Rectal smooth muscle tissue (tissue), 1 donor: Measurements from ENCODE around the gene SECTM1.

Experiments
- H3K27ac ChIP-seq: one replicate; pipeline ENCODE4 v1.7.0; 2013; ENCODE audit warnings: low read depth, low read length, inconsistent platforms
- H3K27me3 ChIP-seq: one replicate; pipeline ENCODE4 v1.7.0; 2013; ENCODE audit warnings: low read length; ENCODE audit not compliant: control insufficient read depth, insufficient read depth
- H3K36me3 ChIP-seq: one replicate; pipeline ENCODE4 v1.7.0; 2013; ENCODE audit warnings: low read length; ENCODE audit not compliant: control insufficient read depth, insufficient read depth
- H3K4me1 ChIP-seq: one replicate; pipeline ENCODE4 v1.7.0; 2013; ENCODE audit warnings: low read length; ENCODE audit not compliant: control insufficient read depth, insufficient read depth
- H3K4me3 ChIP-seq: one replicate; pipeline ENCODE4 v1.7.0; 2013; ENCODE audit warnings: low read length
- H3K9ac ChIP-seq: one replicate; pipeline ENCODE4 v1.7.0; 2013; ENCODE audit warnings: low read length

SECTM1 gene

DNA sequence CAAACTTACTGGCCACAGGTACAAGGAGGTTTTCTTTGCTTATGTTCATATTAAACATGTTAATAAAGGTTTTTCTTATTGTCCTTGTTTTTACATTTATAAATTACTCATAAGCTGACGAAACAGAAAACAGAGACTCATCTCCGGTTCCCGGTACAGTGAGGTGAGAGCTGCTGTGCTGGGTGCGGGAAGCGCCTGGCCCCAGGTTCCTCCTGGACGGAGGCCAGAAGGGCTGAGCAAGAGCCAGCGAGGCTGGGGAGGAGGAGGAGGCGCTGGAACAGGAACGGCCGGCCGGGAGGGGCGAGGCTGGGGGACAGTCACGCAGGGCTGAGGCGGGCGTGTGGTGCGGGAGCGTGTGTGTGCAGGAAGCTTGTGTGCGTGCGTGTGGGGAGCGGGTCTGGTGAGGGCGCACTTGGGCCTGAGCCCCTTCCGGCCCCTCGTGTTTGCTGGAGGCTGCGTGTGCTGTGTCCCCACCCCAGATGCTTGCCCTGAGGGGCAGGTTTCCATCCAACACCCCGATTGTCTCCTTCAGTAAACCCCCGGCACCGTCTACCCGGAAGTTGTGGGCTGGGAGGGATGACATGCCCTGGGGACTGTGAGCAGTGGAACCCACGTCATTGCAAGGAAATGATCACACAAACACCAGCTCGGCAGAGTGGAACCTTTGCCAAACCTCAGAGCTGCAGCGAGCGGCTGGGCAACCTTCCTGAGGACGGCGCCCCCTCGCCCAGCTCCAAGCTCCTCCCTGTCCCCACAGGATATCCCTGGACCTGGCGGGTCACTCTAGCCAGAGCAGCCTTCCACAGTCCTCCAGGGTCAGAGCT, 35.6 kb downstream of the SECTM1 start:
- H3K9ac ChIP-seq = peak overlapping the region; percentile 72
- H3K4me1 ChIP-seq = peaks cover 24% of the 10 kb centered on the region
- H3K27ac ChIP-seq = peak overlapping the region; percentile 87
- no peaks in the 10 kb centered on the region for H3K36me3 ChIP-seq
- peak overlapping the region; percentile 80 for H3K4me3 ChIP-seq
- no peaks in the 10 kb centered on the region for H3K27me3 ChIP-seq

DNA sequence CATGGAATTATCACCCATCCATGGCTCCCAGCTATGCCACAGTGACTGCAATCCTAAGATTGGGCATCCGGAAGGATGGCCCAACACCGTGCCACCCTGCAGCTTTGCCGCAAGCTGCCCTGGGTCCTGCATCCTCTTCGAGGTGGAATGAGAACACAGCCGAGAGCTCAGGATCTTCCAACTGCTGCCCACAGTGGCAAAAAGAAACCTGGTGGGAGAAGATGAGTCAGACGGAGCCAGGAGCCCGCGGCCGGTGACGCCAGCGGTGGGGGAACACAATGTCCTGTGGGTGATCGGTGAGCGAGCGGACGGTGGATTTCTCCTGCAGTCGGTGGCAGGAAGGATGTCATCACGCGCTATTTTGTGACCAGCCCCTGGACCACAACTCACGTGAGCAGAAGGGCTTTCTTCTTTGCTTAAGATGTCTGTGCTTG, 36.3 kb downstream of the SECTM1 start:
- Histone ChIP-seq H3K27me3 (no peaks in the 10 kb centered on the region), H3K27ac (peak overlapping the region; percentile 87), H3K4me1 (peaks cover 24% of the 10 kb centered on the region), H3K9ac (peak overlapping the region; percentile 72), H3K36me3 (no peaks in the 10 kb centered on the region), H3K4me3 (peak overlapping the region; percentile 80)

DNA sequence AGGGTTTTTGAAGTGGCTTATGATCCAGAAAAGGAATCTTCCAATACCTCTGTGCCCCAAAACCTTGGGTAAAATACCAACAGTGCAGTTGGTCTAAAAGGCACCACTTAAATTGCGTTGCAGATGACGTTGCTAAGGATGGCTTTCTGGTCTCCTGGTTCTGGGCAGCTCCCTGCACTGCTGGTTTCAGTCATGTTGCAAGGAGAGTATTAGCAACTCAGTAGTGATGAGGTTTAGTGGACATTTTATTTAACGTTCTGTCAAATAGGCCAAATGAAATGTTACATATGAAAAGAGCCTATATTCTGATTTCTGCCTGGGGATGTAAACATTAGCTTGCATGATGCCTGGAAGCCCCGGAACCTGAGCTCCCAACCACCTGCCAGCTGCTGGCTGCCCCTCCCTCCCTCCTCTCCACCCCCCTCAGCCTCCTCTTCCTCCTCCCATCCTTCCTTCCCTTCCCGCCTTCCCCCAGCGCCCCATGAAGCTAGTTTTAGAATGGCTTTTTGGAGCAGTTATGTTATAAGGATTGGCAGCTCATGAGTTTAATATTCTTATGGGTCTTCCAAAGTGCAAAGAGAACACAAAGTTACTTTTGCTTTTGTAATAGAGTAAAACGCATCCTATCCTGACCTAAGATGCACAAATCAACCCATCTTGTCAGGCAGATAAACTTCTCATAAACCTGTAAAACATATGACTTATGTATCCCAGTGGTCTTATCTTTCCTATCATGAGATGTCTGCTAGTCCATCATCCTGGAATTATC, 36.9 kb downstream of the SECTM1 start:
- H3K36me3 ChIP-seq = no peaks in the 10 kb centered on the region
- H3K27ac ChIP-seq = peak overlapping the region; percentile 87
- H3K4me3 ChIP-seq = peak overlapping the region; percentile 80
- H3K27me3 ChIP-seq = no peaks in the 10 kb centered on the region
- peaks cover 24% of the 10 kb centered on the region for H3K4me1 ChIP-seq
- no peak overlapping the region for H3K9ac ChIP-seq

DNA sequence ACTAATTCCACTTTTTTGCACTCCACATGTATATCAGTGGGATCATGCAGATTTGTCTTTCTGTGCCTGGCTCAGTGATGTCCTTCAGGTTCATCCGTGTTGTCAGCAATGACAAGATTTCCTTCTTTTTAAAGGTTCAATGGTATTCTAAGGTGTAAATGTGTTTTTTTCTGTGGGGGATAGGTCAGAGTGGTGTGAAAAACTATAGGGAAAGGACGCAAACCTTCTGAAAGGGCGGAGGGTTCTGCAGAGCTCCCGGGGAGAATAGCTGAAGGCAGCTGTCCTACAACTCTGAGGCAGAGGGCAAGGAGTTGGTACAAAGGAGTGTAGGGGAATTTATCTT, 38.1 kb downstream of the SECTM1 start:
- Histone ChIP-seq H3K36me3 (no peaks in the 10 kb centered on the region), H3K27ac (no peak overlapping the region), H3K4me3 (no peak overlapping the region), H3K27me3 (no peaks in the 10 kb centered on the region), H3K4me1 (peaks cover 24% of the 10 kb centered on the region), H3K9ac (no peak overlapping the region)

DNA sequence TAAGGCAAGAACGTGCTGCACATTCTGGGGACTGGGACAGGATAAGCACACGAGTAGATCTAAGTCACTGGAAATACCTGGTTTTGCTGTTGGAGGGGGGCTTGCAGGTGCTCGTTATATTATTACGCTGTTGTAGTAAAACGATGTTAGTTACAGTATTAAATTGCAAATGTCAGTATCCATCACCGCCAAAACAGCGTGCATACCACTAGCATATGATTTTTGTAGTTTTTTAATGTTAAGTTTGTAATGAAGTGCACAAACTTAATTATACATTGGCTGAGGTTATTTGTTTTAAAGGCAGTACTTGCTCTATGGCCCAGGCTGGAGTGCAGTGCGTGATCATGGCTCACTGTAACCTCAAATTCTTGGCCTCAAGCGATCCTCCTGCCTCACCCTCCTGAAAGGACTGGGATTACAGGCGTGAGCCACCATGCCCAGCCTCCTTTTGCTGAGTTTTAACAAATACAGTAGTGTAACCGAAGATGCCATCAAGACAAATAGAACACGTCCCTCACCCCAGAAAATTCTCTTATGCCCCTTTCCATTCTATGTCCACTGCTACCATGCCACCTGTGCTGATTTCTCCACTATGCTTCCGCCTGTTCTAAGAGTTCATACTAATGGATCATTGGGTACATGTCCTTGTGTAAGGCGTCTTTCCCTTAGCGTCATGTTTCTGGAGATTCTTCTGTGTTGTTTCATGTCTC, 39.3 kb downstream of the SECTM1 start:
- no peaks in the 10 kb centered on the region for H3K36me3 ChIP-seq
- H3K27me3 ChIP-seq = no peaks in the 10 kb centered on the region
- H3K4me1 ChIP-seq = peaks cover 24% of the 10 kb centered on the region
- peak overlapping the region; percentile 34 for H3K4me3 ChIP-seq
- H3K9ac ChIP-seq = no peak overlapping the region
- H3K27ac ChIP-seq = peak overlapping the region; percentile 85

DNA sequence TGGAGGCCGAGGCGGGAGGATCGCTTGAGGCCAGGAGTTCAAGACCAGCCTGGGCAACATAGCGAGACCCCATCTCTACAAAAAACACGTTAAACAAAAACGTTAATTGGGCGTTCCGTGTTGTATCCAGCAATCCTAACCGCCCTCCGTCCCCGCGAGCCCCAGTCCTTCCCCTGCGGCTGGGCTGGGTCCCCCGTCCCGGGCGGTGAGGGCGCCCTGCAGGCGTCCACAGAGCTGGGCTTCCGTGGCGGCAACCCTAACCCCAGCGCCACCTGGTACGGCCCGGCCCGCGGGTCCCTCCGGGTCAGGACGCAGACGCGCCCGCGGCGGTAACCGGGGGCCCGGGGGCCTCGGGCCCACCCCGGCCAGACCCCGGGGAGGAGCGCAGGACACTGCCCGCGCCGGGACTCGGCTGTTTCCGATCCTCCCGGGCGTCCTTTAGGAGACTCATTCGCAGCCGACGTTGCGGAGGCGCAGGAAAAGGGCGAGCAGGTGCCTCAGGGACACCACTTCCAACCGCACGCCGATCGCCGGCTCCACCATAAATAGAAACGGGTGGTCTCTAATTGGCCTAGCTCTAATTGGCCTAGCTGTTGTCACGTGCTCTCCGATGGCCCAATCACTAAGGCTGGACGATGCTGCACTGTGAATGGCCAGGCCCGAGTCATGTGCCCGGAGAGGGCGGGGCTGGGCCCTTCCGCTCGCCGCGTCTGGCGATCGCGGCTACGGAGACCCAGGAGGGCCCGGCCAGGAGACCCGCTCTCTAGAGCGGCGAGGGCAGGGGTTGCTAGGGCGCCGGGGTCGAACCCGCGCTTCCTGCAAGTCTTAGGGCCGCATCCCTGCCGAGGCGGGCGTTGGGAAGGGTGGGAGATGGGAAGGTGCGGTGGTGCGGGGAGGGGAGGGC, 41.1 kb downstream of the SECTM1 start:
- Histone ChIP-seq H3K27ac (peak overlapping the region; percentile 100), H3K4me3 (peak overlapping the region; percentile 83), H3K9ac (peak overlapping the region; percentile 51), H3K27me3 (no peaks in the 10 kb centered on the region), H3K36me3 (no peaks in the 10 kb centered on the region), H3K4me1 (peaks cover 28% of the 10 kb centered on the region)

DNA sequence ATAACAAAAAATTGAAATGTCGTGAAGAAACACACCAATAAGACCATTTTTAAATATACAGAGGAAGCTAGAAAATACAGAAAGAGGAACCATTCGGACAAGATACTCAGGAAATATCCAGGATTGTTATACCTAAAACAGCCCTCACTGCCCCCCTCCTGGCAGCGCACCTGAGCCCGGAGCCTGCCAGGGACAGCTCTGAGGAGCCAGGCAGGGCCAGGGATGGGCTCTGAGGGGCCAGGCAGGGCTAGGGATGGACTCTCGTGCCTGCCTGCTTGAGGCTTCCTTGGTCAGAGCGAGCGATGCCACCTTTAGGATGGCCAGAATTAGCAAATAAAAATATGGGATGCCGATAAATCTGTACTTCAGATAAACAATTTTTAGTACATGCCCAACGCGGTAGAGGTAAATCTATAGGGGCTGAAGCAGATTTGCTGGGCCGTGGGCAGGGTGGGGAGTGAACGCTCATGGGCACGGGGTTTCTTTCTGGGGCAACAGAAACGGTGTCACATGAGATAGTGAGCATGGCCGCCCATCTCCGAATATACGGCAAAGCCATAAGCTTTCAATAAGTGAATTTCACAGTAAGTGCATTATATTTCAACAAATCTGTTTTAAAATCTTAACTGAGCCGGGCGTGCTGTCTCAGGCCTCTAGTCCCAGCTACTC, 41.9 kb downstream of the SECTM1 start:
- Histone ChIP-seq H3K9ac (peak overlapping the region; percentile 51), H3K4me1 (peaks cover 24% of the 10 kb centered on the region), H3K27me3 (no peaks in the 10 kb centered on the region), H3K27ac (peak overlapping the region; percentile 100), H3K4me3 (peak overlapping the region; percentile 83), H3K36me3 (no peaks in the 10 kb centered on the region)

DNA sequence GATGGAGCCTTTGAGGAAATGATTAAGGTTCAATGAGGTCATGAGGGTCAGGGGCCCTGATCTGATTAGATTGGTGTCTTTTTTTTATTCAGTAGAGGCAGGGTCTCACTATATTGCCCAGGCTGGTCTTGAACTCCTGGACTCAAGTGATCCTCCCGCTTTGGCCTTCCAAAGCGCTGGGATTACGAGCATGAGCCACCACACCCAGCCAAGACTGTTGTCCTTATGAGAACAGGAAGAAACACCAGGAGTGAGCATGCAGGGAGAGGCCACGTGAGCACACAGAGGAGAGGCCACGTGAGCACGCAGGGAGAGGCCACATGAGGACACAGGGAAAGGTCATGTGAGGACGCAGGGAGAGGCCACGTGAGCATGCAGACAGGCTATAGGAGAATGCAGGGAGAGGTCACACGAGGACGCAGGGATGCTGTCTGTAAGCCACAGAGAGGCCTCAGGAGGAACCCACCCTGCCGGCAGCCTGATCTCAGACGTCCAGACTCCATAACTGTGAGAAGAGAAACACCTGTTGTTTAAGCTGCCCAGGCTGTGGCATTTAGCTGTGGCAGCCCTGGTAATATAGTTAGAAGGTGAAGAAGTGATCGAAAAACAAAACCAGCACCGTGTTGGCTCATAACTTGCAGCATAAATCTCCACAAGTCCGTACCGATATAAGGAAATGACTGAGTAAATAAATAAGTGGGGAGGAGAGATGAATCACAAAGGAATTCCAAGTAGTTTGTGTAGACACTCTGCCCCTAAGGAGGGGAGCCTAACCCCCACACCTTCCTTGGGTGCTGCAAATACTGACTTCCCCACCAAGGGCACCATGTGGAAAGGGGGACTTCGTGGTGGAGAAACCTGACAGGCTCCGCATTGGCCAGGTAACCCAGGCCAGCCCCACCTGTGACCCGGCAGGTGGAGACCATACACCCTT, 45.4 kb downstream of the SECTM1 start:
- H3K27me3 ChIP-seq = no peaks in the 10 kb centered on the region
- H3K4me1 ChIP-seq = peaks cover 12% of the 10 kb centered on the region
- H3K4me3 ChIP-seq = no peak overlapping the region
- peak overlapping the region; percentile 69 for H3K27ac ChIP-seq
- H3K36me3 ChIP-seq = no peaks in the 10 kb centered on the region
- no peak overlapping the region for H3K9ac ChIP-seq

DNA sequence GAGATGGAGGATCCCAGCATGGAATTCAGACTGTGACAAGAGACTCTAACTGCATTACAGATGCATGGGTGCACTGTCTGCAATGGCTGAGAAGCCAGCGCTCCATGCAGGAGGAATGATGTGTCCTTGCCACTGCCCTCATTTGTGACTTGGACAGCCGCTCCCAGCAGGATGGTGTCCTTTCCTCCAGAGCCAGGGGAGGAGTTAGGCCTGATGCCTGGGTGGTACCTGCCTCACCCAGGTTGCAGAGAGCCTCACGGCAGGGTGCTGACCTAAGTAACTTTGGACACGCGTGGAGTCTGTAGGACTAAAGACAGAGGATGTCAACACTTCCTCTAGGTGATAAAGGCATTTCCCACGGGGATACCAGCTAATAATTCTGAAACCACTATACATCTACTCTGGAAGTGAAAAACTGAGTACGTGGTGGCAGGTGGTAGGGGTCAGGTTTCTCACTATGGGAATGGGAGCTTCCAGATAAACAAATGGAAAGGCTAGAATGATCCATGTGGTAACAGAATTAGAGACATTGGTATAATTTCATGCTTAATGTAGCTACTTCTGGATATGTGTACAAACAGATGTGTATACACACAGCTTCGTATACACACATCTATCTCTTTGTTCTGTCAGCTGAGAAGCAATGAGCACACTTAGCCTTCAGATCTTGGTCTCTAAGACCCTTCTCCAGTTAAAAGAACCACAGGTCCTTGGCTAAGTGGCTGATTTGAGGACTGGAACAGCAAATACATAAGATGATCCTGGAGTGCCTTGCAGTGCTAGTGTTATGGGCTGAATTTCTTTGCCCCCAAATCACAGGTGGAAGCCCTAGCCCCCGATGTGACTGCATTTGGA, 46.3 kb downstream of the SECTM1 start:
- Histone ChIP-seq H3K9ac (no peak overlapping the region), H3K27ac (peak overlapping the region; percentile 69)

DNA sequence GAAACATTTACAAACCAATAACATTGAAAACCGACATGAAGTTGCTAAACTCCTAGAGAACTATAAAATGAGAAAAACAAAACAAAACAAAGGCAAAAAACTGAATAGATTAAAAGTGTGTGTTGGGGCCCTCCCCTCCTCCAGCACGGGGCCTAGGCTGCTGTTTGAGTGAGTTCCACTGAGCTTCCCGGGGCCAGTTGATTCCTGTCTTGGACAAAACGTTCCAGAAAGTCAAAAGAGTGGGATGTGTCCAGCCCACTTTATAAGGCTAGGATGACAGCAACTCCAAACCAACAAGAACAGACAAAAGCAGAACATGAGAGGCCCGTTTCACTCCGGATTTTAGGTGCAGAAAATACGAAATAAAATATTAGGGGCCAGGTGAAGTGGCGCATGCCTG, 48.4 kb downstream of the SECTM1 start:
- Histone ChIP-seq H3K27ac (no peak overlapping the region), H3K4me3 (no peak overlapping the region), H3K27me3 (no peaks in the 10 kb centered on the region), H3K9ac (no peak overlapping the region), H3K36me3 (no peaks in the 10 kb centered on the region), H3K4me1 (peaks cover 12% of the 10 kb centered on the region)

More for the DNA sequence above, 46.3 kb downstream of the SECTM1 start:
- H3K27me3 ChIP-seq = no peaks in the 10 kb centered on the region
- H3K36me3 ChIP-seq = no peaks in the 10 kb centered on the region
- no peak overlapping the region for H3K4me3 ChIP-seq
- peaks cover 12% of the 10 kb centered on the region for H3K4me1 ChIP-seq
